ENCODE data around the gene TOR2A.

The TOR2A gene

GRCh38 chr9:127772603-127773002 lies 37.5 kb upstream of the TOR2A start:
- no peak overlapping the region for H3K4me3 ChIP-seq (ENCODE audit: control insufficient read depth, low read depth, low read length)
- no peak for DNase-seq (ENCODE audit: low read depth)
- TF ChIP-seq CTCF (conservative IDR thresholded peaks at IDR 0.05; ENCODE audit: control insufficient read depth, insufficient read depth, low read depth, low read length), result no peak

- no peak for TF ChIP-seq CTCF (conservative IDR thresholded peaks at IDR 0.05; ENCODE audit: control insufficient read depth, insufficient read depth, low read depth, low read length)
- H3K4me3 ChIP-seq (ENCODE audit: control insufficient read depth, low read depth, low read length), result peak overlapping the region; percentile 6
- no peak for DNase-seq (ENCODE audit: low read depth)
These were observed 36.6 kb upstream of the TOR2A start for GRCh38 chr9:127771570-127772189.

- peak overlapping the region; percentile 44 for H3K4me3 ChIP-seq (ENCODE audit: control insufficient read depth, low read depth, low read length)
- no peak for TF ChIP-seq CTCF (conservative IDR thresholded peaks at IDR 0.05; ENCODE audit: control insufficient read depth, insufficient read depth, low read depth, low read length)
- DNase-seq (ENCODE audit: low read depth), result peak; percentile 94
These were observed 35.9 kb upstream of the TOR2A start for GRCh38 chr9:127770905-127771569.

- no peak for TF ChIP-seq CTCF (conservative IDR thresholded peaks at IDR 0.05; ENCODE audit: control insufficient read depth, insufficient read depth, low read depth, low read length)
- H3K4me3 ChIP-seq (ENCODE audit: control insufficient read depth, low read depth, low read length), result no peak overlapping the region
- DNase-seq (ENCODE audit: low read depth), result no peak
These were observed 35.5 kb upstream of the TOR2A start for GRCh38 chr9:127770583-127770904.

- TF ChIP-seq CTCF (conservative IDR thresholded peaks at IDR 0.05; ENCODE audit: control insufficient read depth, insufficient read depth, low read depth, low read length), result no peak
- no peak overlapping the region for H3K4me3 ChIP-seq (ENCODE audit: control insufficient read depth, low read depth, low read length)
- no peak for DNase-seq (ENCODE audit: low read depth)
These were observed 35.0 kb upstream of the TOR2A start for GRCh38 chr9:127769929-127770582.

- no peak for TF ChIP-seq CTCF (conservative IDR thresholded peaks at IDR 0.05; ENCODE audit: control insufficient read depth, insufficient read depth, low read depth, low read length)
- H3K4me3 ChIP-seq (ENCODE audit: control insufficient read depth, low read depth, low read length), result no peak overlapping the region
- DNase-seq (ENCODE audit: low read depth), result no peak
These were observed 34.0 kb upstream of the TOR2A start for GRCh38 chr9:127769101-127769500.
